Lung (tissue), 12 donors: Measurements from ENCODE around the gene CREG1. TPM values are rescaled to one million over a fixed set of nuclear protein-coding genes. Genes with fewer than 3 reads are reported as not detected.

Experiments
- ATAC-seq: fragments of 200-7000 bp; cut with Tn5 transposase; one replicate; pipeline ENCODE4 v1.9.1; 2020; ENCODE audit warnings: moderate number of reproducible peaks; ENCODE audit not compliant: insufficient read depth, low FRiP score
- DNase-seq, 3 donors: peaks; one replicate each; pipeline ENCODE4 v3.0.0-alpha.2; 2013 to 2017
- H3K27ac ChIP-seq, 2 donors: one replicate each; pipeline ENCODE4 v1.5.1; 2013; ENCODE audit warnings: mild to moderate bottlenecking in 2 of 2, moderate library complexity in 2 of 2, control low read depth in 1 of 2, inconsistent platforms in 1 of 2, low read depth in 1 of 2, low read length in 1 of 2
- H3K27me3 ChIP-seq, 3 donors: one replicate each; pipeline ENCODE4 v1.5.1; 2013; ENCODE audit warnings: low read length in 2 of 3; ENCODE audit not compliant: control insufficient read depth in 3 of 3, insufficient read depth in 3 of 3
- H3K36me3 ChIP-seq, 4 donors: one replicate each; pipeline ENCODE4 v1.5.1; 2013; ENCODE audit warnings: low read length in 4 of 4, mild to moderate bottlenecking in 1 of 4, moderate library complexity in 1 of 4; ENCODE audit not compliant: control insufficient read depth in 4 of 4, insufficient read depth in 4 of 4
- H3K4me1 ChIP-seq, 5 donors: one replicate each; pipeline ENCODE4 v1.5.1; 2013; ENCODE audit warnings: low read length in 5 of 5, mild to moderate bottlenecking in 2 of 5, moderate library complexity in 1 of 5; ENCODE audit not compliant: control insufficient read depth in 5 of 5, insufficient read depth in 5 of 5
- H3K4me3 ChIP-seq: one replicate; pipeline ENCODE4 v1.5.1; 2013; ENCODE audit warnings: mild to moderate bottlenecking, control low read depth, moderate library complexity
- H3K9ac ChIP-seq, 2 donors: one replicate each; pipeline ENCODE4 v1.5.1; 2013; ENCODE audit warnings: low read length in 2 of 2, control low read depth in 1 of 2; ENCODE audit not compliant: insufficient read depth in 1 of 2
- H3K9me3 ChIP-seq, 4 donors: one replicate each; pipeline ENCODE4 v1.5.1; 2013; ENCODE audit warnings: low read length in 3 of 4, mild to moderate bottlenecking in 1 of 4, moderate library complexity in 1 of 4; ENCODE audit not compliant: control insufficient read depth in 4 of 4, insufficient read depth in 3 of 4
- WGBS, 2 donors: extraction: QIAGEN DNeasy Blood & Tissue Kit; methylation state at CpG; one replicate each; pipeline ENCODE4 v1.1.7; 2013; 5-methylcytosine and 5-hydroxymethylcytosine counted together
- polyA plus RNA-seq, 2 donors: library from polyadenylated mRNA; stranded (reverse); fragments of 200-250 nt; gene quantifications; one replicate each; pipeline ENCODE4 v1.2.1, GENCODE V29; 2013
- total RNA-seq, 2 donors: library from RNA; depleted of rRNA in 1 of 2; stranded (reverse); fragments of >200 nt in 1 of 2; gene quantifications; one replicate each; pipeline ENCODE4 v1.2.1, GENCODE V29; 2014 to 2021
- TF ChIP-seq, protein P1 (sequence below): IDR thresholded peaks from 2 replicates; pipeline ENCODE4 v1.5.1; 2012; ENCODE audit warnings: mild to moderate bottlenecking; ENCODE audit errors: control extremely low read depth, extremely low read depth
- donor health status: control.
- donor health status: control.
- donor health status: Bipolar disorder and iron deficiency.
- donor health status: healthy.
- donor health status: DM: yes; HTN: yes; CAD: no.

The CREG1 gene
- total and polyA plus RNA-seq, 4 donors = 93.8 to 159 (median 116) TPM

DNA sequence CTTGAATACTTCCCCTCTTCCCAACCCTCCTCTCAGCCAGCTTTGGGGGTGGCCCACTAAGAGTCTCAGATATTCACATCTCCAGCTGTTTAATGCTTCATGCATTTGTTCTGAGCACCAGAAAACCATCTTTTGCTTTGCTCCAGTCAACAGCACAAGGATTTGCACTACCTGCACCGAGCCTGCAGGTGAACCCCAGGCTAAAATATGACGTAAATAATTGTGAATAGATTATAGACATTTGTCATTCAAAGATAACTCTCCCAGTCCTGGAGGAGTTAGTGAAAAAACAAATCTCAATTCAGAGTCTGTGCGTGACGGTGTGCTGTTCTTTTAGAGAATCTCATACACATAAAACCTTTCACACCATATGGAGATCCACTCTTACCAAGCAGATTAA lies 42.7 kb downstream of the CREG1 start:
- Histone ChIP-seq H3K36me3 (no peaks in the 10 kb centered on the region), H3K4me3 (no peak overlapping the region), H3K9ac (no peak overlapping the region), H3K27me3 (no peaks in the 10 kb centered on the region), H3K4me1 (no peaks in the 10 kb centered on the region), H3K27ac (no peak overlapping the region), H3K9me3 (no peaks in the 10 kb centered on the region)
- WGBS, 2 donors = 84 to 92% methylated on average over 4 of the region's 4 CpGs
- TF ChIP-seq, protein P1, sequence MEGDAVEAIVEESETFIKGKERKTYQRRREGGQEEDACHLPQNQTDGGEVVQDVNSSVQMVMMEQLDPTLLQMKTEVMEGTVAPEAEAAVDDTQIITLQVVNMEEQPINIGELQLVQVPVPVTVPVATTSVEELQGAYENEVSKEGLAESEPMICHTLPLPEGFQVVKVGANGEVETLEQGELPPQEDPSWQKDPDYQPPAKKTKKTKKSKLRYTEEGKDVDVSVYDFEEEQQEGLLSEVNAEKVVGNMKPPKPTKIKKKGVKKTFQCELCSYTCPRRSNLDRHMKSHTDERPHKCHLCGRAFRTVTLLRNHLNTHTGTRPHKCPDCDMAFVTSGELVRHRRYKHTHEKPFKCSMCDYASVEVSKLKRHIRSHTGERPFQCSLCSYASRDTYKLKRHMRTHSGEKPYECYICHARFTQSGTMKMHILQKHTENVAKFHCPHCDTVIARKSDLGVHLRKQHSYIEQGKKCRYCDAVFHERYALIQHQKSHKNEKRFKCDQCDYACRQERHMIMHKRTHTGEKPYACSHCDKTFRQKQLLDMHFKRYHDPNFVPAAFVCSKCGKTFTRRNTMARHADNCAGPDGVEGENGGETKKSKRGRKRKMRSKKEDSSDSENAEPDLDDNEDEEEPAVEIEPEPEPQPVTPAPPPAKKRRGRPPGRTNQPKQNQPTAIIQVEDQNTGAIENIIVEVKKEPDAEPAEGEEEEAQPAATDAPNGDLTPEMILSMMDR = no peak
- ATAC-seq (no peak), DNase-seq (no peak)

DNA sequence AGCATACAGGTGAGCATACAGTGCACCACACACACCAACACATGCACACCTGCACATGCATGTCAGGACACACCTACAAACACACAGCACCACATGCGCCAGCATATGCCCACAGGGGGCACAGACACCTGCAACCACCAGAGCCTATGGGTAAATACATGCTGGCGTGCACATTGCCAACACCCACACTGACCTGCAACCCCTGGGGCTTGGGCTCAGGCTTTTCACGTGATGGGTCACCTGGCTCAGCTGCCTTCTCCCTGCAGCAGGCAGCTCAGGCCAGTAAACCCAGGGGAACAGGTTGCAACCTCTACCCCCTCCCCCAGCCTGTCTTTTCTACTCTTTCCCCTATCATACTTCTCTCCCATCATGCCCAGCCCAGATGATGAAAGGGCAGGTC lies 43.3 kb downstream of the CREG1 start:
- Histone ChIP-seq H3K36me3 (no peaks in the 10 kb centered on the region), H3K27me3 (no peaks in the 10 kb centered on the region), H3K27ac (no peak overlapping the region), H3K4me3 (no peak overlapping the region), H3K9me3 (no peaks in the 10 kb centered on the region), H3K9ac (no peak overlapping the region), H3K4me1 (no peaks in the 10 kb centered on the region)
- TF ChIP-seq, protein P1 = no peak
- ATAC-seq = no peak
- no peak for DNase-seq
- 85 to 95% methylated on average over 3 of the region's 3 CpGs for WGBS, 2 donors

DNA sequence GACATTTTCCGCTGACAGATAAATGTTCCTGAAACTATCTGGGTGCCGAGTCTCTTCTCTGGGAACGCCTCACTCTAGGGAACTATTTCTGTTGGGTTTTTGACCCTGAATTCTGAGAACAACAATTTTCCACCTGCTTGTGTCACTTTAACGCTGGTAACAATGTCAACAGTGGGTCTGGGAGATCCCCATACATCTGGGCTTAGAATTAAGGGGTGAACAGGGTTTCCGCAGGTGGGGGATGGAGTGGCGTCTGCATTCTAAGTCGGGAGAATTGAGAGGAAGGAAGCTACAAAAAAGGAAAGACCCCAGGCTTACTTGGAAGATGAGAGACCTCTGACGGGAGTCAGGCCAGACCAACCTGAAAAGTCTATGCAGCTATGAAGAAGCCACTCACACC lies 44.0 kb downstream of the CREG1 start:
- ATAC-seq = no peak
- Histone ChIP-seq H3K4me1 (no peaks in the 10 kb centered on the region), H3K9ac (no peak overlapping the region), H3K36me3 (no peaks in the 10 kb centered on the region), H3K27me3 (peaks cover 0 to 2% (median under 1%) of the 10 kb centered on the region in 3 donors), H3K4me3 (no peak overlapping the region), H3K27ac (no peak overlapping the region), H3K9me3 (no peaks in the 10 kb centered on the region)
- 81 to 82% methylated on average over 8 of the region's 8 CpGs for WGBS, 2 donors
- no peak for DNase-seq
- TF ChIP-seq, protein P1 = no peak

DNA sequence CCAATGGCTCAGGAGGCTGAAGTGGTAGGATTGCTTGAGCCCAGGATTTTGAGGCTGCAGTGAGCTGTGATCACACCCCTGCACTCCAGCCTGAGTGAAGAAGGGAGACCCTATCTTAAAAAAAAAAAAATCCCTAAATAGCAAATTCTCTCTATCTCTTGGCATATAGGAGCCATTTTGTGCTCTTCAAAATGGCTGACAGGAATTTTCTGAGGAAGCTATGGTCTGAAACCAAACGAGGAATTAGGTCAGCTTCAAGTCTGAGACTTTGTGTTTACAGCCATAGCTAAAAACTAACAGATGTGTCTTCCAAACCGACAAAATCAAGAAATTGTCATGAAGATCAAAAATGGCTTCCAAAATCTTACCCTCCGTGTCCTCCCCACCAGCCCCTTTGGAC lies 45.8 kb downstream of the CREG1 start:
- DNase-seq = no peak
- no peak overlapping the region for H3K27ac ChIP-seq
- H3K9ac ChIP-seq = no peak overlapping the region
- no peaks in the 10 kb centered on the region for H3K4me1 ChIP-seq
- no peak overlapping the region for H3K4me3 ChIP-seq
- H3K9me3 ChIP-seq = no peaks in the 10 kb centered on the region
- peaks cover 0 to 14% (median 8%) of the 10 kb centered on the region in 3 donors for H3K27me3 ChIP-seq
- no peak for ATAC-seq
- no peaks in the 10 kb centered on the region for H3K36me3 ChIP-seq
- WGBS, 2 donors = 88 to 89% methylated on average over 3 of the region's 3 CpGs
- TF ChIP-seq, protein P1 = no peak
